ENCODE results near the gene GPC6. TPM values are rescaled to one million over a fixed set of nuclear protein-coding genes. Genes with fewer than 3 reads are reported as not detected.

GPC6 gene
- total and polyA plus RNA-seq, 9 of the 15 experiments (the other 6 are each of a cell fraction or from before 2014, with no cell fraction given) = under 0.01 to 0.20 (median 0.01) TPM; not detected in 4

DNA sequence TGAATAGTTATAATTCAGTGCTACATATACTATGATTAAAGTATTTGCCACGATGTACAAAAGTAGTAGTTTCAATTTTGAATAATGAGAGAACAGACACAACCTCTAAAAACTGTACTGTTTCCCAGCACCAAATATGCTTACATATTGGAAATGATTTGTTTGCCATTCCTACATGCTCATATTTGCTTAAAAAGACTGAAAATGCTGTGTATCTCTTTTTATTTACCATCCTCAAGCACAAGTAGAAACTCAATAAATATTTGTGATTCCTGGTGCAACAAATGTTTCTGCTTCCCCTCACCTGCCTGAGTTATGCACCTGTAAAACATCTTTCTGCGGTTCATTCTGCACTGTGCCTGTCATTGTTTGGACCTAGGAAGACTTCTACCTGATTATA, 740.7 kb downstream of the GPC6 start:
- Histone ChIP-seq H3K27ac (ENCODE audit: extremely low read depth, low read depth, low read length) (no peak overlapping the region), H4K20me1 (replicated peaks; ENCODE audit: control insufficient read depth, insufficient read depth, low read length) (no peaks in the 10 kb centered on the region), H3K9ac (ENCODE audit: insufficient read depth in 1 of 2, low read depth in 2 of 2, low read length in 2 of 2) (no peak overlapping the region), H3K9me1 (ENCODE audit: control insufficient read depth, insufficient read depth, low read length) (no peaks in the 10 kb centered on the region), H3K79me2 (ENCODE audit: control insufficient read depth, insufficient read depth, low read length) (no peaks in the 10 kb centered on the region), H3K27me3 (ENCODE audit: control insufficient read depth in 2 of 2, insufficient read depth in 2 of 2, low read length in 2 of 2) (no peaks in the 10 kb centered on the region), H3K4me2 (ENCODE audit: insufficient read depth, low read length) (no peak overlapping the region), H3K4me1 (replicated peaks in 1 of 2; ENCODE audit: control insufficient read depth in 2 of 2, insufficient read depth in 2 of 2, low read length in 2 of 2) (no peaks in the 10 kb centered on the region), H3K9me3 (replicated peaks; ENCODE audit: control insufficient read depth, insufficient read depth, low read depth, low read length) (no peaks in the 10 kb centered on the region), H2AFZ (ENCODE audit: low read depth, low read length) (no peak overlapping the region), H3K36me3 (ENCODE audit: control insufficient read depth, insufficient read depth, low read length) (no peaks in the 10 kb centered on the region), H3K4me3 (no peak overlapping the region)
- CTCF ChIA-PET (ENCODE audit: low intra/inter-chr PET ratio) = no interaction called here
- ATAC-seq (no peak), DNase-seq (ENCODE audit: extremely low read depth in 1 of 4, low spot score in 3 of 4) (no peak), FAIRE-seq (no peak)
- in situ Hi-C loops (cut with MboI) = no loop called here
- TF ChIP-seq HMGXB4 (CRISPR knock-in tag; IDR thresholded peaks at IDR 0.05) (no peak), E4F1 (CRISPR knock-in tag; IDR thresholded peaks at IDR 0.05; ENCODE audit: borderline replicate concordance) (no peak), NFXL1 (CRISPR knock-in tag; IDR thresholded peaks at IDR 0.05) (no peak), CCNT2 (IDR thresholded peaks at IDR 0.05; ENCODE audit: borderline replicate concordance, extremely low read depth, insufficient read length, low read depth, low read length) (no peak), CHD4 (IDR thresholded peaks at IDR 0.05; ENCODE audit: insufficient read depth, insufficient replicate concordance, low read depth, low read length, poor library complexity, severe bottlenecking) (no peak)
- BruUV-seq (replicated peaks) = no TSS peak
- 0% methylated on average over 2 of the region's 2 CpGs for WGBS (ENCODE audit: insufficient coverage, low coverage, missing lambda C conversion rate)
- POLR2A ChIA-PET = no interaction called here
- intact Hi-C loops (cut with micrococcal nuclease) = no loop called here
